ENCODE measurements around the gene NTN1. TPM values are rescaled to one million over a fixed set of nuclear protein-coding genes. Genes with fewer than 3 reads are reported as not detected.
A peak's percentile ranks its signal among the peaks of the same experiment; 100 is the strongest.

NTN1 gene
- total and polyA plus RNA-seq, 2 of the 13 experiments (the other 11 are each of a cell fraction or from before 2014, with no cell fraction given) = 0.04 to 0.05 TPM

DNA sequence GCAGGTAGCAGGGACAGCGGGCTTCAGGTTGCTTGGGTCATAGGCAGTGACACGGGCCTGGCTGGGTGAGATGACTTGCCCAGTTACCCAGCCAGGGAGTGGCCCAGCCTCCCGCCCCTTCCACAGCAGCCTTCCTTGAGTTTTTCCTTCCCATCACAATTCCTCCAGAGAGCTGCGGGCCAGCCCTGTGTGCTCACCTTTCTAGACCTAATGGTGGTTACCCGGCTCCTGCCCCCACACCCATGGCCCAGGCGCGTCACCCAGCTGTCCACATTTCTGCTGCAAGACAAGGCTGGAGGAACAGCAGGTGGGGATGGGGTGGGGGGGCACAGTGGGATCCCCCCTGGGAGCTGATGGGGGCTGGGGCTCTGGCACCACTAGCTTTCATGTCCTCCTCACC is 203.2 kb downstream of the NTN1 start (continued):
- TF ChIP-seq, protein P1, sequence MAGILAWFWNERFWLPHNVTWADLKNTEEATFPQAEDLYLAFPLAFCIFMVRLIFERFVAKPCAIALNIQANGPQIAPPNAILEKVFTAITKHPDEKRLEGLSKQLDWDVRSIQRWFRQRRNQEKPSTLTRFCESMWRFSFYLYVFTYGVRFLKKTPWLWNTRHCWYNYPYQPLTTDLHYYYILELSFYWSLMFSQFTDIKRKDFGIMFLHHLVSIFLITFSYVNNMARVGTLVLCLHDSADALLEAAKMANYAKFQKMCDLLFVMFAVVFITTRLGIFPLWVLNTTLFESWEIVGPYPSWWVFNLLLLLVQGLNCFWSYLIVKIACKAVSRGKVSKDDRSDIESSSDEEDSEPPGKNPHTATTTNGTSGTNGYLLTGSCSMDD (CRISPR knock-in tag; IDR thresholded peaks at IDR 0.05) = no peak

- H3K27ac ChIP-seq (ENCODE audit: extremely low read length, insufficient read depth, low read length) = no peak overlapping the region
- H3K36me3 ChIP-seq (replicated peaks in 1 of 2; ENCODE audit: control insufficient read depth in 1 of 2, insufficient read depth in 2 of 2, low read length in 2 of 2) = no peaks in the 10 kb centered on the region
- no peak overlapping the region for H2AFZ ChIP-seq (ENCODE audit: low read length)
- H3K9ac ChIP-seq (ENCODE audit: insufficient read depth, low read depth, low read length) = no peak overlapping the region
- no peak overlapping the region for H3K4me2 ChIP-seq (ENCODE audit: low read depth, low read length)
- DNase-seq (ENCODE audit: low spot score) (no peak), ATAC-seq (peak; percentile 64), FAIRE-seq (no peak)
- H3K27me3 ChIP-seq (ENCODE audit: control insufficient read depth in 1 of 2, insufficient read depth in 2 of 2, low read length in 2 of 2) = peaks cover 8 to 59% of the 10 kb centered on the region in 2 experiments; a peak in 4 of 5 replicates
- intact Hi-C loops (cut with micrococcal nuclease; ENCODE audit: unreplicated experiment) (no loop called here), in situ Hi-C loops (cut with HindIII; ENCODE audit: extremely low pct_ligation_motif_present, low pct_unique_long_range_greater_than_20kb) (no loop called here)
- H3K79me2 ChIP-seq (ENCODE audit: insufficient read depth, low read length) = no peaks in the 10 kb centered on the region
- ChIA-PET CTCF (ENCODE audit: low intra/inter-chr PET ratio, low total read pairs) (no interaction called here), POLR2A (no interaction called here)
- H3K9me3 ChIP-seq (ENCODE audit: low read length) = no peaks in the 10 kb centered on the region
- H4K20me1 ChIP-seq (ENCODE audit: insufficient read depth, low read length) = no peaks in the 10 kb centered on the region
- no peaks in the 10 kb centered on the region for H3K4me1 ChIP-seq (ENCODE audit: insufficient read depth, low read length)
- TF ChIP-seq ZBTB21 (CRISPR knock-in tag; IDR thresholded peaks at IDR 0.05) (no peak), ZBTB8A (CRISPR knock-in tag; IDR thresholded peaks at IDR 0.05; ENCODE audit: borderline replicate concordance, low read depth) (no peak), ZNF317 (CRISPR knock-in tag; IDR thresholded peaks at IDR 0.05) (no peak), XBP1 (CRISPR knock-in tag; IDR thresholded peaks at IDR 0.05) (no peak), SP5 (CRISPR knock-in tag; IDR thresholded peaks at IDR 0.05; ENCODE audit: borderline replicate concordance, low read depth) (no peak), SRSF4 (IDR thresholded peaks at IDR 0.05; ENCODE audit: low read depth, low read length, poor library complexity, severe bottlenecking) (no peak), ATF6 (CRISPR knock-in tag; conservative IDR thresholded peaks at IDR 0.05) (no peak), ZBTB38 (CRISPR knock-in tag; IDR thresholded peaks at IDR 0.05) (no peak), MIER2 (CRISPR knock-in tag; IDR thresholded peaks at IDR 0.05) (no peak), ZNF17 (CRISPR knock-in tag; IDR thresholded peaks at IDR 0.05) (no peak), EZH2 (conservative IDR thresholded peaks at IDR 0.05; ENCODE audit: low read depth, low read length) (no peak), ZNF850 (CRISPR knock-in tag; conservative IDR thresholded peaks at IDR 0.05) (no peak)
- 61% methylated on average over 5 of the region's 32 CpGs for WGBS (ENCODE audit: low lambda C conversion rate)
- no TSS peak for BruUV-seq (replicated peaks)
- H3K4me3 ChIP-seq (replicated peaks in 1 of 3; ENCODE audit: insufficient read depth in 1 of 3, low read depth in 2 of 3, low read length in 3 of 3) = no peak overlapping the region
Observed at GRCh38 chr17:9225305-9226101, 204.2 kb downstream of the NTN1 start.

All from HepG2 (cell line).